Hematopoietic multipotent progenitor cell treated with erythropoietin and hydrocortisone succinate and interleukin-3 and kit ligand, for 17 days (in vitro differentiated cells): ENCODE data around the gene ATG101.

ENCODE experiments used
- DNase-seq: peaks from one replicate; pipeline ENCODE4 v3.0.0-alpha.2; 2015; ENCODE audit warnings: low spot score

The ATG101 gene

GRCh38 chr12:52057638-52058576, 11.9 kb upstream of the ATG101 start:
- DNase-seq = no peak

DNA sequence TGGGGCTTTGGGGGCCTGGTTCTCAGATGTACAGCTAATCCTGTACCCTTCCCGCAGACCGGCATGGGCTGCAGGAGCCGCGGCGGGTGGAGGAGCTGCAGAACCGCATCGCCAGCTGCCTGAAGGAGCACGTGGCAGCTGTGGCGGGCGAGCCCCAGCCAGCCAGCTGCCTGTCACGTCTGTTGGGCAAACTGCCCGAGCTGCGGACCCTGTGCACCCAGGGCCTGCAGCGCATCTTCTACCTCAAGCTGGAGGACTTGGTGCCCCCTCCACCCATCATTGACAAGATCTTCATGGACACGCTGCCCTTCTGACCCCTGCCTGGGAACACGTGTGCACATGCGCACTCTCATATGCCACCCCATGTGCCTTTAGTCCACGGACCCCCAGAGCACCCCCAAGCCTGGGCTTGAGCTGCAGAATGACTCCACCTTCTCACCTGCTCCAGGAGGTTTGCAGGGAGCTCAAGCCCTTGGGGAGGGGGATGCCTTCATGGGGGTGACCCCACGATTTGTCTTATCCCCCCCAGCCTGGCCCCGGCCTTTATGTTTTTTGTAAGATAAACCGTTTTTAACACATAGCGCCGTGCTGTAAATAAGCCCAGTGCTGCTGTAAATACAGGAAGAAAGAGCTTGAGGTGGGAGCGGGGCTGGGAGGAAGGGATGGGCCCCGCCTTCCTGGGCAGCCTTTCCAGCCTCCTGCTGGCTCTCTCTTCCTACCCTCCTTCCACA, 11.0 kb upstream of the ATG101 start:
- no peak for DNase-seq

DNA sequence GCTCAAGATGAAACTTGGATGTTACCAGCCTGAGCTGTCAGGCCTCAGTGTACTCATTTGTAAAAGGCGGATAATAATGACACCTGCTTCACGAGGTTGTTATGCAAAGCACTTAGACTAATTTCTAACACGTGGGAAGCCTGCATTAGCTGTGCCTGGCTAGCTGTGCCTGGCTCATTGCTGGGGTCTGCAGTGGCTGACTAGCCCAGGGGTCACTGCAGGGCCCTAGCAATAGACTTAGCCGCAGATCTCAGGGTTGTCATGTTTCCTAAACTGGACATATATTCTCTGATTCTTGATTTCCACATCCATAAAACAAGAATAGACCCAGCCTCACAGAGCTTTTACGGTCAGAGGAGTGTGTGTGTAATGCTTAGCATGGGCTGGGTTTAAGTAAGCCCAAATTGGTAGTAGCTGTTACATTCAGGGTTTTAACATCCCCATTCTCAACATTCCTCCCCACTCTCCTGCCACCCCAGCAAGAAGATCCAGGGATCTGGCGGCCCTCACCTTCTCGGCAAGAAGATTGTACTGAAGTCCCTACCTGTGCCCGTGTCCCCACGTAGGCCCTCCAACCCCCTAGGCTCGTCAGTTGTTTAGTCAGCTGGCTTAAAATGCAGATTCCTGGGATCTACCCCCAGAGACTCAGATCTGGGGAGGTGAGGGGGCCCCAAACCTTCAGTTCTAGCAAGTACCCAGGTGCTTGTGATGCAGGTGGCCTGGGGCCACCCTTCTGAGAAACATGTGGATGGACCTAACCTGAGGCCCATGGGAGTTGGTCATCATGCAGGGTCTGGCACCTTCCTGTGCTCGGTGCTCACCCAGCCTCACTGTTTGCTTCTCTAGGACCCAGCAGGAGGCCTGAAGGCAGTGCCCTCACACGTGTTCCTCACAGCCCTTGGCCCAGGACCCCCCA, 9.9 kb upstream of the ATG101 start:
- no peak for DNase-seq

DNA sequence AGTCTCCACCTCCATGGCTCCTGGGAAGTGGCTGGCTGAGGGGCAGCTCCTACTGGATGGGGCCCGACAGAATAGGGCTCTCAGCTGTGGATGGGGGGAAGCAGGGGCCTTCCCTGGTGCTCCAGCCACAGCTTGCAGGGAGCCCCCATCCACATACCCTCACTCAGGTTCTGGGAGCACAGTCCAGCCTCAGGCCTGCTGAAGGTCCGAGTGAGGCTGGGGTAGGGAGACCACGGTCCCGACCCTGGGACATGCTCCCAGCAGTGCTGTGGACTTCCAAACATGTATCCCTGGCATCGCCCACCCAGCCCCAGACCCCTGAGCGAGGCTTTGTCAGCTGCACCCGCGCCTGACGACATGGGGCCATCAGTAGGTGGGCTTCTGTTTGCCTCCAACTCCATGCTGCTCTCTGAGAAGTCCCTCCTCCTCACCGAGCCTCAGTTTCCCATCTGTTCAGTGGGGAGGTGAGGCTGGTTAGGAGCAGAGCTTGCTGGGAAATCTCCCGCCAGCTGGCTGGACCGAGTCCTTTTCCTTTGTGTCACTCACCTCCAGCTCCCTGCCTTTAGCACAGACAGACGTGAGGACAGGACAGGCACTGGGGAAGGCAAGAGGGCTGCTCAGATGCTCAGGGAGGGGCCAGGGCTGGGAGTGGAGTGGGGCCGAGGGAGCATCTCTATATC, 9.1 kb upstream of the ATG101 start:
- DNase-seq = no peak

GRCh38 chr12:52061470-52062166, 8.2 kb upstream of the ATG101 start:
- no peak for DNase-seq

GRCh38 chr12:52062167-52063081, 7.4 kb upstream of the ATG101 start:
- no peak for DNase-seq

- no peak for DNase-seq
Measured at GRCh38 chr12:52063082-52063924, 6.5 kb upstream of the ATG101 start.

DNA sequence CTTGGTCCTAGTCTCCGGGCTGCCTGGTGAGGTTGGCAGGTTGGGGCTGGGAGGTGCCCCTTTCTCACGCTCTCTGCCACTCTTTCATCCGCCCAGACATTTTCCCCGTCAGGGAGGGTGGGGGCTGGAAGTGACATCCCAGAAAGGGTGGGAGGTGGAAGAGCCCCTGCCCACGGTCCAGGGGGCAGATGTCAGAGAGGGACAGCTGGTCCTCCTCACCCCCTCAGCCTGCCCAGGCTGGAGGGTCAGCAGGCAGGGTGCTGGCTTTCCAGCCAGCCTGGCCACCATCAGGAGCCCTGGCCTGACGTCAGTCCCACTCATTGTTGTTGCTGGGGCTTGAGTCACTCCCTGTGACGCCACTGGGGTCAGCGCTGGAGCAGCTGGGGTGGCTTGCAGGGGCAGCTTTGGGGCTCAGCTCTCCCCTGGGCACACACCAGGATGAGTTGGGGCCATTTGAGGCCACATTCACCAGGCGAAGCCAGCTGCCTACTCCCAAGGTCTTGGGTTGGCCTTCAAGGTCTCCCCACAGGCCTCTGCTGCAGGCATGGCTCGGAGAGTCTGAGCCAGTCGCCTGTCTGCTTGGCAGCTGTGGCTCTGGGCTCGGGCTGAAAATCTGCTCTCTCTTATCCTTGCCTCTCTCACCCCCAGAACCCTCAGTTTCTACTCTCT, 5.7 kb upstream of the ATG101 start:
- no peak for DNase-seq

GRCh38 chr12:52066346-52067080, 3.3 kb upstream of the ATG101 start:
- DNase-seq = no peak

GRCh38 chr12:52067081-52067374, 2.8 kb upstream of the ATG101 start:
- no peak for DNase-seq

DNA sequence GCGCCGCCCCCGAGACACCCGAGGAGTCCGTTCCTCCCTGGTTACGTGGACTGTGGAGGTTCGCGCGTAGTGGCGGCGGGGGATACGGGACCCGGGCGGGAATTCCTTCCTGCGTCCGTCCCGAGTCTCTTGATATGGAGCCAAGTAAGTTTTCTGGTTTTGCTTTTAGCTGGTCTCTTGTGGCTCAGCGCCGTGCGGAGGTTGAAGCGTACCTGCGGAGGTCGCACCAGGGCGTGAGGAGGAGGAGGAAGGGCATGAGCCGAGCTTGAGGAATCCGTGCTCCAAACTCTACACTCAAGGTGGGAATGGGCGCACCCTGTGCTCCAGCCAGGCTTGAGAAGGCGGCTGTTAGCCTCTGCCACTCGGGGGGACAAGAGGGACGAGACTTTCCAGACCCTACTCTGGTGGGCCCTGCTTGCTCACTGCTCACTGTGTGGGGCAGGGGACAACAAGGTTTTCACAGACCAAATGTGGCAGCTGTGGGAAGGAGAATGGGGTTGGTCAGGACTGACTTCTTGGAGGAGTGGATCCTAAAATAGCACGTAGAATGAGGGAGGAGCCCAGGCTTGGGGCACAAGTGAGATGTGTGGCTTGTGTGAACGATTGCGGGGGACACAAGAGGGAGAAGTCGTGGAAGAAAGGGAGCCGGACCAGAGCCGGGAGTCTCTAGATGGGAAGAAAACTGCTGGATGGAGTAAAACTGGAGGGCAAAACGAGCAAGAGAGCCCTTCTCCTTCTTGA, 577 bp downstream of the ATG101 start:
- no peak for DNase-seq

DNA sequence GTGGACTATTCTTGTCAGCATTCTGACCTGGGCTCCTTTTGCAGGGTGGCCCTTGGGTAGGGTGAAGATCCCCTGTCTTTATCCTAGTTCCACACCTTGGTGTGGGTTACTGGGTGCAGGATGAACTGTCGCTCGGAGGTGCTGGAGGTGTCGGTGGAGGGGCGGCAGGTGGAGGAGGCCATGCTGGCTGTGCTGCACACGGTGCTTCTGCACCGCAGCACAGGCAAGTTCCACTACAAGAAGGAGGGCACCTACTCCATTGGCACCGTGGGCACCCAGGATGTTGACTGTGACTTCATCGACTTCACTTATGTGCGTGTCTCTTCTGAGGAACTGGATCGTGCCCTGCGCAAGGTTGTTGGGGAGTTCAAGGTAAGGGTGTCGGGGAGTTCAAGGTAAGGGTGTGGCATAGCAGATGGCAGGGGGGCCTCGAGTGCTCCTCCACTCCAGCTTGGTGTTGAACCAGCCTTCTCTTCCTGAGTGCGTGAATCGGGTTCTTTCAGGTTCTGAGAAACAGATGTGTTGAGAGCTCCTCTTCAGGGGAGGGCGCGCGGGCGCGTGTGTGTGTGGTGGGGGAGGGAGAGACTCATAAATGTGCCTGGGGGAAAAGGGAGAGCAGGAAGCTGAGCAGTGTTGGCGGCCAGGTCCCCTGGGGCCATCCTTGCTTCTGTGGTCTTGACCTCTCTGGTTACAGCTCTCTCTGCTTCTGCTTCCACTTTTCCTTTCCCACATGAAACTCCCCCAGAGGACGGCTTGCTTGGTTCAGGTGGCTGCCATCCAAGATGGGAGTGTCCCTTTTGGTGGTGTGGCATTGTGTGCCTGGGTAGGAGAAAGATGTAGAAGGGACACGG, 4.0 kb downstream of the ATG101 start:
- no peak for DNase-seq

GRCh38 chr12:52074971-52075724, 5.4 kb downstream of the ATG101 start:
- DNase-seq = no peak

GRCh38 chr12:52076811-52077210, 7.0 kb downstream of the ATG101 start:
- DNase-seq = no peak

DNA sequence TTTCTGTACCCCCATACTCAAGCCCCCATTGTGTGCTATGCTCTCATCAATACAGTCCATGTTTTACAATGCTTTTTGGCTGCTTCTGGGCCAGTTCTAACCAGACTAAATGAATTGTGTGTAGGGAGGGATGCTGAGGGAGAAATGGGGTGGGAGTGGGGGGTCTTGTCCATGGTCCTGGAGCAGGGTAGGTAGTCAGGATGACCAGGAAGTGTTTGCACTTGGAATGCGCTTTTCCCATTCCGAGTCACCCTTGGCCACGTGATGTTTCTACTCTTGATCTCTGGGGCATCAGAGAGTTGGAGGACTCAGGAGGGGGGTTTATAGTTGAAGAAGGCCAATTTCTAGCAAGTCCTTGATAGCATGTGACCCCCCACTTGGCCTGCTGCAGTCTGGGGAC, 8.5 kb downstream of the ATG101 start:
- no peak for DNase-seq
